Fibroblast of peridontal ligament (primary cell): ENCODE measurements around the gene NLRP13.

Experiments used
- DNase-seq: peaks from one replicate; pipeline ENCODE4 v3.0.0-alpha.2; 2010; ENCODE audit errors: extremely low read depth

NLRP13 gene

DNA sequence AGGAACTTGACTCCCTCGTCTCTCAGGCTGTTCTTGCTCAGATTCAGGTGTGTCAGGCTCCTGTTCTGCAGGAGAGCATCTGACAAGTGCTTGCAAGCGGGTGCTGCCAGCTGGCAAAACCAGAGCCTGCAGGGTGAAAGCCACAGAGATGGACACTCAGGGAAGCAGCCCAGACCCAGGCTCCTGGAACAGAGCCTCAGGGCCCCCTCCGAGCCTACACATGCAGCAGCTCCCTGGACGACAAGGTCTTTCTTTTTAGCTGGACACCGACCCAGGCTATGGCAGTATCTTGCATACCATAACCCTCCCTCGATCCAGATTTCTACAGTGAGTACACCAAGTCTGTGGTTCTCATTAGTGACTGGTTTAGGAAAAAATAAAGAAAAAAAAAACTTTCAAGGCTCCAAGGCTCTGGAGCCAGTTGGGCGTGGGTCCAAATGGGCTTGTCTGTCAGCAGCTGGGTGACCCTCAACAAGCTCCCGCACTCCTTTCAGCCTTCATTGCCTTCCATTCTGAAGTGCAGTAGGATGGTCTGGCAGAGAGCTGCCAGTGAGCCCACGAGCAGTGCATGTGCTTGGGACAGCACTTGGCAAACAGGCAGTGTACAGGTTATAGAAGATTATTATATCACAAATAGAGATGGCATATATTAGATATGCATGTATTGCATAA, 29.9 kb downstream of the NLRP13 start:
- no peak for DNase-seq

DNA sequence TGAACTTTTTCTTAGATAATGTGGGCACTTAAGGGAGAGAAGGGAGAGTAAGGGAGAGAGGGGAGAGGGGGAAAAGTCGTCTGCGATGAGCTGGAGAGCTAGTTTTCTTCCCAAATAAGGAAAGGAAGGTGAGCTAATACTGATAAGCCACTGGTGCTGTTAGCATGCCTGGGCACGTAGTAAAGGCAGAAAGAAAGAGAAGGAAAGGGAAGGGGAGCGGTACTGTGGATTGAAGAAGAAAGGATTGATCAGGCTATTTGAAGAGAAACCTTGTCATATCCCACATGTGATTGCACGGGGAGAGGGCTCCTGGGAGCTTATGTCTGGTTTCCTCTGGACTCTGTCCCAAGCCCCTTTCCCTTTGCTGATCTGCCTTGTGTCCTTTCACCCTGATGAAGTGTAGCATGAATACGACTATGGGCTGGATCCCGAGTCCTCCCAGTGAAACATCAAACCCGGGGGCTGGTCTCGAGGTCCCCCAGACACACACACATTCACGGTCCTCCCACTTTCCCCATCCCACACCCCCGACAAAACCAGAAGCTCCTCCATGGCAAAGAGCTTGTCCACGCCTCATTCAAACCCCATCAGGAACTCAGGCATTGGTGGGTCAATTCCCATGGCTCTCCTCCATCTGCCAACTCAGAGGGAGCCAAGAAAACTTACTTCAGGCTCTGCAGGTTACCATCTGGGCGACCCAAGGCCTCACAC, 30.6 kb downstream of the NLRP13 start:
- no peak for DNase-seq

GRCh38 chr19:55898911-55899310, 33.2 kb downstream of the NLRP13 start:
- DNase-seq = no peak

- DNase-seq = no peak
These were observed 49.5 kb downstream of the NLRP13 start for GRCh38 chr19:55882626-55883025.

- no peak for DNase-seq
These were observed 54.9 kb downstream of the NLRP13 start for GRCh38 chr19:55877211-55877610.

DNA sequence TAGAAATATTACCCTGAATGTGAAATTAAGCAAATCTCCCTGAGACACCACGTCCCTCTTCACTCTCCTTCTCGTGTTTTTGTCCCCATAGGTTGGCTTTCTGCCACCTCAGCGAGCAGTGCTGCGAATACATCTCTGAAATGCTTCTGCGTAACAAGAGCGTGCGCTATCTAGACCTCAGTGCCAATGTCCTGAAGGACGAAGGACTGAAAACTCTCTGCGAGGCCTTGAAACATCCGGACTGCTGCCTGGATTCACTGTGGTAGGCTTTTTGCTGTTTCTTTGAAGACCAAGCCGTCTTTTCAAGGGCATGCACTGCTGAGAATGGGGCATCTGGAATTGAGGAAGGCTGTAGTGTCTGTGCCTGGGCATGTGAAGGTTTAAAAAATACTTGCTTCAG, 61.4 kb downstream of the NLRP13 start:
- DNase-seq = no peak

DNA sequence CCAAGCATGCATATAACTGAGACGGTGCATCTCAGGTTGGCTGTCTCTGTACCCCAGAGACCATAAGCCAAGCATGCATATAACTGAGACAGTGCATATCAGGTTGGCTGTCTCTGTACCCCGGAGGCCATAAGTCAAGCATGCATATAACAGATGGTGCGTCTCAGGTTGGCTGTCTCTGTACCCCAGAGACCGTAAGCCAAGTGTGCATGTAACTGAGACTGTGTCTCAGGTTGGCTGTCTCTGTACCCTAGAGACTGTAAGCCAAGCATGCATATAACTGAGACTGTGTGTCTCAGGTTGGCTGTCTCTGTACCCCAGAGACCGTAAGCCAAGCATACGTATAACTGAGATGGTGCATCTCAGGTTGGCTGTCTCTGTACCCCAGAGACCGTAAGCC, 65.0 kb downstream of the NLRP13 start:
- DNase-seq = no peak

DNA sequence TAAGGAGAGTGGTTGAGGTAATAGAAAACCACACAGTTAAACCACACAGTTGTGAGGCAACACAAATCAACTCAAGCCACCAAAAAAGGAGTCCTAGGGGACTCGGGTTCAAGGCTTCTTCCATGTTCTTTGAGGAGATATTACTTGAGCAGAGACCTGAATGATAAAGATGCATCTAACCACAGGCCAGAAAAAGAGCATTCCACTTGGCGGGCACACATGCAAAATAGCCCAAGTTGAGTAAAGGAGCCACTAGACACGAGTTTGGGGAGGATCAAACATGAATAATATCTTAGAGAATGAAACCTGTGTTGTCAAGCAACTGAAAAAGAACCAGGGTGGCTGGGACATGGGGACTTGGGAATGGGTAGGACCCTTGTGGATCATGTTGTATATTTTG, 65.6 kb downstream of the NLRP13 start:
- DNase-seq = no peak

DNA sequence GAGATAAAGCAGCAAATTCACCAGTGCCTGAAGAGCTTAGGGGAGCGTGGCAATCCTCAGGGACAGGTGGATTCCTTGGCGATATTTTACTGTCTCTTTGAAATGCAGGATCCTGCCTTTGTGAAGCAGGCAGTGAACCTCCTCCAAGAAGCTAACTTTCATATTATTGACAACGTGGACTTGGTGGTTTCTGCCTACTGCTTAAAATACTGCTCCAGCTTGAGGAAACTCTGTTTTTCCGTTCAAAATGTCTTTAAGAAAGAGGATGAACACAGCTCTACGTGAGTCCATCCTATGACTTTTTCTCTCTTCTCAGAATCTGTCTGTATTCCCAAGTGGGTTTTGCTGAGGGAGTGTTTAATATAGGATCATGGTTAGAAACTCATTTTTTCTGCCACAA, 73.2 kb downstream of the NLRP13 start:
- DNase-seq = no peak

- DNase-seq = no peak
These were observed 73.7 kb downstream of the NLRP13 start for GRCh38 chr19:55858401-55858800.

GRCh38 chr19:55857974-55858373, 74.2 kb downstream of the NLRP13 start:
- no peak for DNase-seq

GRCh38 chr19:55857149-55857548, 75.0 kb downstream of the NLRP13 start:
- DNase-seq = no peak

GRCh38 chr19:55855160-55855559, 77.0 kb downstream of the NLRP13 start:
- DNase-seq = no peak
